ENCODE results near the gene LMBR1L. TPM values are rescaled to one million over a fixed set of nuclear protein-coding genes. Genes with fewer than 3 reads are reported as not detected.

LMBR1L gene
- polyA plus RNA-seq, 1 donor from 2014 or later = 344 TPM

GRCh38 chr12:49055092-49055491 is 55.6 kb downstream of the LMBR1L start:
- H2AFZ ChIP-seq (ENCODE audit: low read depth, low read length) = no peak overlapping the region
- no peak overlapping the region for H3K4me2 ChIP-seq (ENCODE audit: low read length)
- H3K9ac ChIP-seq (ENCODE audit: low read length) = no peak overlapping the region
- H3K9me2 ChIP-seq (ENCODE audit: insufficient read depth, low read length) = no peaks in the 10 kb centered on the region
- no peak for TF ChIP-seq POLR2AphosphoS5 (IDR thresholded peaks at IDR 0.05)
- no peak for TF ChIP-seq CTCF (IDR thresholded peaks at IDR 0.05; ENCODE audit: poor library complexity, severe bottlenecking)
- no peak for TF ChIP-seq SMC3 (conservative IDR thresholded peaks at IDR 0.05; ENCODE audit: poor library complexity)
- no peak for TF ChIP-seq RAD21 (conservative IDR thresholded peaks at IDR 0.05)
- TF ChIP-seq REST (IDR thresholded peaks at IDR 0.05; ENCODE audit: borderline replicate concordance) = no peak
- no peak for TF ChIP-seq EP300 (conservative IDR thresholded peaks at IDR 0.05; ENCODE audit: poor library complexity, severe bottlenecking)
- TF ChIP-seq MXI1 (conservative IDR thresholded peaks at IDR 0.05; ENCODE audit: poor library complexity, severe bottlenecking) = no peak
- no peak for TF ChIP-seq EZH2 (IDR thresholded peaks at IDR 0.05; ENCODE audit: borderline replicate concordance, insufficient read depth, low read length, poor library complexity, severe bottlenecking)
- no peak for TF ChIP-seq TAF1 (IDR thresholded peaks at IDR 0.05; ENCODE audit: low read depth)
- peaks cover 58% of the 10 kb centered on the region for H3K79me2 ChIP-seq (replicated peaks; ENCODE audit: insufficient read depth, low read length)
- H3K27me3 ChIP-seq (ENCODE audit: insufficient read depth, low read depth, low read length) = no peaks in the 10 kb centered on the region
- no peak overlapping the region for H3K27ac ChIP-seq (ENCODE audit: low read length)
- peaks cover 28% of the 10 kb centered on the region for H4K20me1 ChIP-seq (ENCODE audit: insufficient read depth)
- H3K9me3 ChIP-seq (ENCODE audit: low read length) = no peaks in the 10 kb centered on the region
- H3K36me3 ChIP-seq (ENCODE audit: insufficient read depth, low read length) = no peaks in the 10 kb centered on the region
- H3F3A ChIP-seq (ENCODE audit: insufficient read depth, low read length, poor library complexity, severe bottlenecking) = no peaks in the 10 kb centered on the region
- peak overlapping the region; percentile 97 for H3K4me3 ChIP-seq (ENCODE audit: low read length)

- Histone ChIP-seq H3K4me3 (ENCODE audit: low read length) (no peak overlapping the region), H3K9me3 (ENCODE audit: low read length) (no peaks in the 10 kb centered on the region), H3K9me2 (ENCODE audit: insufficient read depth, low read length) (no peaks in the 10 kb centered on the region), H3F3A (ENCODE audit: insufficient read depth, low read length, poor library complexity, severe bottlenecking) (no peaks in the 10 kb centered on the region), H3K79me2 (replicated peaks; ENCODE audit: insufficient read depth, low read length) (peaks cover 52% of the 10 kb centered on the region), H3K4me2 (ENCODE audit: low read length) (no peak overlapping the region), H4K20me1 (ENCODE audit: insufficient read depth) (peaks cover 28% of the 10 kb centered on the region), H3K27me3 (ENCODE audit: insufficient read depth, low read depth, low read length) (no peaks in the 10 kb centered on the region), H3K9ac (ENCODE audit: low read length) (no peak overlapping the region), H2AFZ (ENCODE audit: low read depth, low read length) (no peak overlapping the region), H3K27ac (ENCODE audit: low read length) (no peak overlapping the region), H3K36me3 (ENCODE audit: insufficient read depth, low read length) (no peaks in the 10 kb centered on the region)
- TF ChIP-seq MXI1 (conservative IDR thresholded peaks at IDR 0.05; ENCODE audit: poor library complexity, severe bottlenecking) = no peak
- TF ChIP-seq REST (IDR thresholded peaks at IDR 0.05; ENCODE audit: borderline replicate concordance) = no peak
- TF ChIP-seq EP300 (conservative IDR thresholded peaks at IDR 0.05; ENCODE audit: poor library complexity, severe bottlenecking) = no peak
- no peak for TF ChIP-seq TAF1 (IDR thresholded peaks at IDR 0.05; ENCODE audit: low read depth)
- no peak for TF ChIP-seq SMC3 (conservative IDR thresholded peaks at IDR 0.05; ENCODE audit: poor library complexity)
- TF ChIP-seq POLR2AphosphoS5 (IDR thresholded peaks at IDR 0.05) = no peak
- TF ChIP-seq RAD21 (conservative IDR thresholded peaks at IDR 0.05) = no peak
- TF ChIP-seq EZH2 (IDR thresholded peaks at IDR 0.05; ENCODE audit: borderline replicate concordance, insufficient read depth, low read length, poor library complexity, severe bottlenecking) = no peak
- TF ChIP-seq CTCF (IDR thresholded peaks at IDR 0.05; ENCODE audit: poor library complexity, severe bottlenecking) = no peak
These were observed 56.1 kb downstream of the LMBR1L start for GRCh38 chr12:49054524-49054923.

All from neural cell (in vitro differentiated cells).